NCI-H2029 treated with DMSO at 0.1 percent for 48 hours (cell line): ENCODE data around the gene EVI2A.
"Not testable (repeated sequence)": the region's sequence is repeated elsewhere in the genome, so short reads cannot be mapped to it uniquely, and the experiment has no call there.

Source experiments
- DNase-seq: peaks from one replicate; lab custom pipeline; 2025; lab: John Stamatoyannopoulos, UW

The EVI2A gene, protein sequence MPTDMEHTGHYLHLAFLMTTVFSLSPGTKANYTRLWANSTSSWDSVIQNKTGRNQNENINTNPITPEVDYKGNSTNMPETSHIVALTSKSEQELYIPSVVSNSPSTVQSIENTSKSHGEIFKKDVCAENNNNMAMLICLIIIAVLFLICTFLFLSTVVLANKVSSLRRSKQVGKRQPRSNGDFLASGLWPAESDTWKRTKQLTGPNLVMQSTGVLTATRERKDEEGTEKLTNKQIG

DNA sequence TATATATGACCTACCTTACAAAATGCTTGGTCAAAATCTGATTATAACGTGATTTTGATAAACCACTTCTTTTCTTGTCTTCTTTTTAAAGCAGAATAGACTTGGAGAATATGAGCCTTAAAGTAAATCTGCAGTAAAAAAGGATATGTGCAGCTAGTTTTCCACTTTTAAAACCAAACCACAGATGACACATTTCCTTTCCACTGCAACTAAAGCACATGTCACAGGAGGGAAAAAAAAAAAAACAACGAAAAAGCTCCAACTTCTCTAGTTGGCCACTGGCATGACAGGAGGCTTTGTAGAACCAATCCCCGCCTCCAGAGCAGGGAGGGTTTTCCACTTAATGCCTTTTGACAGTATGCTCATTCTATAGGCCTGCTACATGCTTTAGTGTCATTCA is at the start of gene EVI2A:
Gene EVI2A (minus strand): TSS at position 142 of the 400 bp plus-strand sequence. CDS start 2,609 bp downstream, outside the sequence.
- DNase-seq = no peak

- no peak for DNase-seq
Observed at GRCh38 chr17:31369266-31369665, 47.8 kb upstream of the EVI2A start.

DNA sequence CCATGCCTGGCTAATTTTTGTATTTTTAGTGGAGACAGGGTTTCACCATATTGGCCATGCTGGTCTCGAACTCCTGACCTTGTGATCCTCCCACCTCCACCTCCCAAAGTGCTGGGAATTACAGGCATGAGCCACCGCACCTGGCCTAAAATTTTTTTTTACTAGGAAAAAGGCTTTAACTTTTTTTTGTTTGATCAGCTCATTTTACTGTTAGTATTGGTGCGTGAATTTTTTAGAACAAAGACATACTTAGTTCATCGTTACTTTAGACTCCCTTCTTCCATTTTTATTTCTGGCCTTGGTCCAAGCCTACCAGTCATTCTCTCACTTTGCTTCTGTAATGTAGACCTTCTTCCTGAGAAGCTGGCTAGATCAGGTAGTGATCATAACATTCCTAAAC is 44.7 kb upstream of the EVI2A start:
- no peak for DNase-seq

DNA sequence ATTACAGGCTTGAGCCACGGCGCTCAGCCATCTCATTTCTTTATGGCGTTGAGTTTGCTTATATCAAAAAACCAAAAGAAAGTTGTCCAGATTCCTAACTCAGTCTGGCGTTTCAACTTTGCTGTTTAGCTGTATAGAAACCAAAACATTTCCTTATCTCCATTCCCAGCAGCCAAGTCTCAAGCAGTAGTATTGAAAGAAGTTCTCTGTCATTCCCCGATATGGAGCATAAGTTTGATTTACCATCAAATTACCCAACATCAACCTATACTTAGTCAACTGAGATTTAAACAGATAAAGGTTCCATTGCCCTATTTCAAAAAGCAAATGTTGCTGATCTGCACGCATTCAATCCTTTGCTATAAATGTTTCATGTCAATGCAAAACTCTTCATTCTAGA is 42.6 kb upstream of the EVI2A start:
- DNase-seq = no peak

DNA sequence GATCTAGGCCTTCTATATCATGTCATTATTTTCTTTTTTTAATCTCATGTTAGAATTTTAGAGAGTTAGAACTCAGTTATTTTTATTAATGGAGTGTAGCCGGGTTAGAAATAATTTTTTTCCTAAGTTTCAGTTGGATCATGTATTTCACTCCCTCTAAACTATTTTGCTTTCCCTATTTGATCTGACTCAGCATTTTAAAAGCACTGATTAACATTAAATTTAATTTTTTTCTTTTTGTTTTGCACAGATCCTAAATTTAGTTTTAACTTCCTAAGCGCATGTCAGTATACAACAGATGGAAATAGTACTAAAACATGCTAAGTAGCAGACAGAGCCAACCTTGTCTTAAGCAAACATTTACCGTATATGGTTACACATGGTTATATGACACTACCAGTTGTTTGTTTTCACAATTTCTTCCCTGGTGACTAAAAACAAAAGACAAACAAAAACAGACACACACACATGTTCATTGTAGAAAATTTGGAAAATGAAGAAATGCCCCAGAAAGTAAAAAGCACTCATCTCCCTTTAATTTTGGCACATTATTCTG is 36.5 kb upstream of the EVI2A start:
- peak; percentile 43 for DNase-seq

DNA sequence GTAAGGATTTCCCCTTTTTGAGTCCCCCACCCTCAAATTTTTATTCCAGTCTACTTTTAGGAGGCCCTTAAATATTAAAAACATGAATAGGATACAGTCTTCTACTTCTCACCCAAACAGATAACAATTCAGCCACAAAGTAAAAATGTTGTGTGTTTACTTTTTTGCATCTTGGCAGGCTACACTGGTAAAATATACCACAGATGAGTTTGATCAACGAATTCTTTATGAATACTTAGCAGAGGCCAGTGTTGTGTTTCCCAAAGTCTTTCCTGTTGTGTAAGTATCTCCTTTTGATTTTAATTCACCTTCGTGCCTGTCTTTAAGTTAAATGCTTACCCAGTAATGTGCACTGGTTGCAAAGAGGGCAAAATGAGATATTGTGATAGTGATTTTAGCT is 35.7 kb upstream of the EVI2A start:
- no peak for DNase-seq

- DNase-seq = no peak
Observed at GRCh38 chr17:31355935-31356334, 34.5 kb upstream of the EVI2A start.

- no peak for DNase-seq
Observed at GRCh38 chr17:31349454-31349853, 28.0 kb upstream of the EVI2A start.

DNA sequence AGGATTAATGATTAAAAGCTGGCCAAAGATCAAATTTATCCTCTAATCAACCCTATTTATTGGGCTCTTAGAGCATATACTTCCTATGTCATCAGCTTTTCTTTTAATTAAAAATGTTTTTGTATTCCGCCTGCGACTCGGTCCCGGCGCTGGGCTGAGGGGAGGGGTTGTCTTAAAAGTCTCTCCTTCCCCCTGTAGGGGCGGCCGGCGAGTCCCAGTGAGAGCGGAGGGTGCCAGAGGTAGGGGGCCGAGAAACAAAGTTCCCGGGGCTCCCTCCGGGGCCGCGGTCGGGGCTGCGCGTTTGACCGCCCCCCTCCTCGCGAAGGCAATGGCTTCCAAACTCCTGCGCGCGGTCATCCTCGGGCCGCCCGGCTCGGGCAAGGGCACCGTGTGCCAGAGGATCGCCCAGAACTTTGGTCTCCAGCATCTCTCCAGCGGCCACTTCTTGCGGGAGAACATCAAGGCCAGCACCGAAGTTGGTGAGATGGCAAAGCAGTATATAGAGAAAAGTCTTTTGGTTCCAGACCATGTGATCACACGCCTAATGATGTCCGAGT is 23.8 kb upstream of the EVI2A start:
- not testable (repeated sequence) for DNase-seq

DNA sequence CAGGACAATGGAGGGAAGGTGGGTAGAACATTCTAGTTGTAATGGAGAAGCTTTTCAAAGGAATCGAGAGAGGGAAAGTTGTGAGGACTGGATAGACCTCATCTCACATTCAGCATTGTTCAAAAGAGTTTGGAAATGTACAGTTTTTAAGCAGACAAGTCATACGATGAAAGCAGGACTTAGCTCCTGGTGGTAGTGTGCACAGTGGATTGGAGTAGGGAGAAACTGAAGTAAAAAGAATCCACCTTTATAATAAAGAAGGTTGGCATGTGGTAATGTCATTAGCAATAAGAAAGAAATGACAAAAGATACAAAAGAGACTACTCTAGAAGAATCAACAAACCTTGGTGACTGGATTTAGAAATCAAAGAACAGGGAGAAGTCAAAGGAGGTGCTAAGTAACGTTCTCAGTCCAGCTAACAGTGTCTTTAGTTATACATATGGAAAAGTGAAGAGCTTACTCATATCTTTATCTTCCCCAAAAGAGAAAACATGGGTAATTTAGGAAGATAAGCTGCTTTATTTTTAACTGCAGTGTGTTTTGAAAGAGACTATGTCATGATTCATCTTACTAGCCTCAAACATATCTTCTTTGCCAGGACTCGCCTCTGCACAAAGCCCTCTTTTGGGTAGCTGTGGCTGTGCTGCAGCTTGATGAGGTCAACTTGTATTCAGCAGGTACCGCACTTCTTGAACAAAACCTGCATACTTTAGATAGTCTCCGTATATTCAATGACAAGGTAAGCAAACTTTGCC is 18.7 kb upstream of the EVI2A start:
- no peak for DNase-seq

GRCh38 chr17:31329221-31329620 is 7.8 kb upstream of the EVI2A start:
- no peak for DNase-seq

DNA sequence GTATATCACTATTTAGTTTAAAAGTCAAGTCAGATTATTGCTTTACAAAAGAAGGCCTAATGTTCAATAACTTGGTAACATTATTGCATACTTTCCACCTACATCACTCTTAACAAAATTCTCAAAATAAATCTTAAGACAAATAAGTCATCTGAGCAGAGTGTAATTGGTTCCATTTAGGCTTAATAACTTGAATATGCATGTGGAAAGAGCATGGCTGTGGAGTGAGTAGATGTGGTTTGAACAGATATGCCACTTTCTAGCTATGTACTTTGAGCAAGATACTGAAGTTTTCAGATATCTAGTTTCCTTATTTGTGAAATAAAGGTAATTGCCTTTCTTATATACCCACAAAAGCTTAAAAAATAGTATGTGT is 6.7 kb upstream of the EVI2A start:
- DNase-seq = no peak

DNA sequence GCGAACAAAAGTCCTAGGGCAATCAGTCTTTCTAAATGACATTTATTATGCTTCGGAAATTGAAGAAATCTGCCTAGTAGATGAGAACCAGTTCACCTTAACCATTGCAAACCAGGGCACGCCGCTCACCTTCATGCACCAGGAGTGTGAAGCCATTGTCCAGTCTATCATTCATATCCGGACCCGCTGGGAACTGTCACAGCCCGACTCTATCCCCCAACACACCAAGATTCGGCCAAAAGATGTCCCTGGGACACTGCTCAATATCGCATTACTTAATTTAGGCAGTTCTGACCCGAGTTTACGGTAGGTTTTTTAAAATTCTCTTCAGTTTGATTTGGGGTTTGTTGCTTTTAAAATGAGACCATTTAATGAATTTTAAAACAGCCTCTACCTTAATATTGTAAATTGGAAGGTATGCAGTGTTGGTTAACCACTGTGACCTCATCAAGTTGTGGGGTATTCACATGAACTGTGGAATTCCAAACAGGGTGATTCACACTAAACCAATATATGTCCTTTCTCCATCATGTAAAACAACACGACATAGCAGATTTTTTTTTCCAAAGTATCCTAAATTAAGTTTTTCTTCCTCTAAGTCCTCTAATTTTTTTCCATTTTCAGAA is 6.2 kb upstream of the EVI2A start:
- DNase-seq = no peak

GRCh38 chr17:31323551-31323950 is 2.1 kb upstream of the EVI2A start:
- no peak for DNase-seq

- DNase-seq = no peak
Observed at GRCh38 chr17:31321966-31322365, 544 bp upstream of the EVI2A start.

GRCh38 chr17:31320791-31321190 is 631 bp downstream of the EVI2A start:
- no peak for DNase-seq

DNA sequence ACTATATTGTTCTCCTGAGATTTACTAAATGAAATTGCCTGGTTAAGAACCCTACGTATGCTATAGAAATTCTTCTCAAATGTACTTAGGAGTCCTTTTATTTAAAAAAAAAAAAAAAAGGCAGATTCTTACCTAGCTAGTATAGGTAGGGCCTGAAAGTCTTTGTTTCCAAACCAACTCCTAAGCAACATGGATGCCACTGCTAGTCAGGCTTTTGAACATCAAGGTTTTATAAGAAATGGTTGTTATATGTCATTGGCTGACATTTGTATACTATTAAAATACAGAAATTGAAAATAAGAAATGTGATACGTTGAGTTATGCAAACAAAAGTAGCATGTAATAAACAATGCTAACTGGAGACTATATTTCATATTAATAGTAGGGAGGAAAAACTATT is 1.2 kb downstream of the EVI2A start:
- no peak for DNase-seq

DNA sequence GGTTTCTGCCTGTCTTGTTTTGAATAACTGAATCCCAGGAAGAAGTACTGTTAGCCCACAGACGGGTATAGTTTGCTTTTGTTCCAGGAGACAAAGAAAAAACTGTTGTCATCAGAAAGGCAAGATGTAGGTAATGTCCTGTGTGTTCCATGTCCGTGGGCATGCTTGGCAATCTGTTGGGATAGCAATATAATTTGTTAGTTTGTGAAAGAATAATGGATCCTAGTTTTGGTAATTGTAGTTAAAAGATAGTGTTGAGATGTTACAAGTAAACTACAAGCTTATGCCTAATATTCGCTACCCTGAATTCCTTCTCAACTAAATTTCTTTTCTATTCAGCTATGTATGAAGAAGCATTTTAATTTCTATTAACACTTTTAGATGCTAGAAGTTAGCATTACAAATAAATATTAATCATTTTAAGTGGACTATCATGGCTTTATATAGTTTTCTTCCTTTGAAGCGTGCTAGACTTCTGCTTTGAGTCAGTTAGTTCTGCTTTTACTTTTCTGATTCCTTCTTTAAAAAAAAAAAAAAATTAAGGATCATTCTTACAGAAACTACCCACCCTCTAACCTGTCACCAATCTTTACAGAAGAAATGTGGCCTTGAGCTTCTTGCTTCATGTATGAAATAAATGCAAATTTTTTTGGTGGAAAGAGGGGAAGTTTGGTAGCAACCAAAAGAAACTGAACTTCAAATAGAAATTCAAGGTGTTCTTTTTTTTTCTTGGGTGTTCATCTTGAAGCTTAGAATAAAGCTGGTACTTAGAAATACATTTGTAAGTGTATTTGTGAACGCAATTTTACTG is 2.4 kb downstream of the EVI2A start:
- peak; percentile 78 for DNase-seq

- DNase-seq = peak; percentile 78
Observed at GRCh38 chr17:31318298-31318801, 3.1 kb downstream of the EVI2A start.

DNA sequence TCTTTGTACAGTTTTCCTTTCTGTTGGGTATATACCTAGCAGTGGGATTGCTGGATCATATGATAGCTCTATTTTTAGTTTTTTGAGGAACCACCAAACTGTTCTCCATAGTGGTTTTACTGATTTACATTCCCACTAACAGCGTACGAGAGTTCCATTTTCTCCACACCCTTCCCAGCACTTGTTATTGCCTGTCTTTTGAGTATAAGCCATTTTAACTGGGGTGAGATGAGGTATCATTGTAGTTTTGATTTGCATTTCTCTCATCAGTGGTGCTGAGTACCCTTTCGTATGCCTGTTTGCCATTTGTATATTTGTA is 6.7 kb downstream of the EVI2A start:
- DNase-seq = no peak

DNA sequence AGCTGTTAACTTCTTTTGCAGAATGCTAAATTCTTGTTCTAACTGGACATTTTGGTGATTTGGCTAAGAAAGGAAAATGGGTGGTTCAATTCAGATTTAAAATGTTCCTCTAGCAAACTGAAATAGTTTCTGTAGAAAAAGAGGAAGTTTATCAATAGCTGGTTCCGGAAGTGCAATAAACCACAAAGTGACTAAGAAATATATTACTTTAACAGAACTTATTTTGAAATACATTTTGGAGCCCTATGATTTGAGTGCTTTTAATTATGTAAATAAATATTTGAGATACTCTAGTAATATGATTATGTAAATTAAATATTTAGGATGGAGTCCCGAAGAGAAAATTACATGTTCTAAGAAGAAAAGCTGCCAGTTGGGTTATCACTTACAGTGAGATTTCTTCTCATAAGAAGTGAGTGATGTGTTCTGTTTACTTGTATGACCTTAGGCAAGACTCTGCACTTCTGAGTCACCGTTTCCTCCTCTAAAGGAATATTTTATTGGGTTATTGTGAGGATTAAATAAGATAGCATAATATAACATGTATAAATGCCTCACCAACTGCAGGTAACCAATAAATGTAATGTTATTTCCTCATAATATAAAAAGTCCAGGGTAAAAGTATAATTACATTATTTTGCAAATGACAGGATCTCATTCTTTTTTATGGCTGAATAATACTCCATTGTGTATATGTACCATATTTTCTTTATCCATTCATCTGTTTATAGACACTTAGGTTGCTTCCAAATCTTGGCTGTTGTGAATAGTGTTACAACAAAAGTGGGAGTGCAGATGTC is 7.2 kb downstream of the EVI2A start, which contains the start of gene EVI2B:
Gene EVI2B (minus strand): TSS at position 73 of the 800 bp plus-strand sequence. CDS start 8,445 bp downstream, outside the sequence.
- no peak for DNase-seq
